Measurements from ENCODE around the gene TRIM63.

TRIM63 gene

GRCh38 chr1:26041401-26041800, 26.0 kb downstream of the TRIM63 start:
- no peak for DNase-seq
- in situ Hi-C loops (cut with HindIII; ENCODE audit: low pct_ligation_motif_present, low pct_unique_long_range_greater_than_20kb, low sequenced_read_pairs), result no loop called here

- in situ Hi-C loops (cut with HindIII; ENCODE audit: low pct_ligation_motif_present, low pct_unique_long_range_greater_than_20kb, low sequenced_read_pairs), result no loop called here
- no peak for DNase-seq
These were observed 28.5 kb downstream of the TRIM63 start for GRCh38 chr1:26038904-26039303.

GRCh38 chr1:26038477-26038876, 29.0 kb downstream of the TRIM63 start:
- in situ Hi-C loops (cut with HindIII; ENCODE audit: low pct_ligation_motif_present, low pct_unique_long_range_greater_than_20kb, low sequenced_read_pairs), result no loop called here
- no peak for DNase-seq

GRCh38 chr1:26037904-26038303, 29.5 kb downstream of the TRIM63 start:
- DNase-seq, result no peak
- in situ Hi-C loops (cut with HindIII; ENCODE audit: low pct_ligation_motif_present, low pct_unique_long_range_greater_than_20kb, low sequenced_read_pairs), result no loop called here

GRCh38 chr1:26036756-26037281, 30.6 kb downstream of the TRIM63 start:
- DNase-seq, result no peak
- in situ Hi-C loops (cut with HindIII; ENCODE audit: low pct_ligation_motif_present, low pct_unique_long_range_greater_than_20kb, low sequenced_read_pairs), result no loop called here

GRCh38 chr1:26035959-26036755, 31.3 kb downstream of the TRIM63 start:
- DNase-seq, result peak; percentile 68
- in situ Hi-C loops (cut with HindIII; ENCODE audit: low pct_ligation_motif_present, low pct_unique_long_range_greater_than_20kb, low sequenced_read_pairs), result no loop called here

GRCh38 chr1:26035203-26035958, 32.0 kb downstream of the TRIM63 start:
- peak; percentile 86 for DNase-seq
- in situ Hi-C loops (cut with HindIII; ENCODE audit: low pct_ligation_motif_present, low pct_unique_long_range_greater_than_20kb, low sequenced_read_pairs), result no loop called here

- in situ Hi-C loops (cut with HindIII; ENCODE audit: low pct_ligation_motif_present, low pct_unique_long_range_greater_than_20kb, low sequenced_read_pairs), result no loop called here
These were observed 32.8 kb downstream of the TRIM63 start for GRCh38 chr1:26034504-26035202.

GRCh38 chr1:26032656-26033357, 34.6 kb downstream of the TRIM63 start:
- in situ Hi-C loops (cut with HindIII; ENCODE audit: low pct_ligation_motif_present, low pct_unique_long_range_greater_than_20kb, low sequenced_read_pairs), result no loop called here
- no peak for DNase-seq

More at GRCh38 chr1:26034504-26035202, 32.8 kb downstream of the TRIM63 start:
- DNase-seq, result peak; percentile 15

GRCh38 chr1:26031611-26032220, 35.7 kb downstream of the TRIM63 start:
- no peak for DNase-seq
- in situ Hi-C loops (cut with HindIII; ENCODE audit: low pct_ligation_motif_present, low pct_unique_long_range_greater_than_20kb, low sequenced_read_pairs), result no loop called here

GRCh38 chr1:26031196-26031595, 36.2 kb downstream of the TRIM63 start:
- no peak for DNase-seq
- in situ Hi-C loops (cut with HindIII; ENCODE audit: low pct_ligation_motif_present, low pct_unique_long_range_greater_than_20kb, low sequenced_read_pairs), result no loop called here

GRCh38 chr1:26029864-26030481, 37.5 kb downstream of the TRIM63 start:
- in situ Hi-C loops (cut with HindIII; ENCODE audit: low pct_ligation_motif_present, low pct_unique_long_range_greater_than_20kb, low sequenced_read_pairs), result no loop called here
- DNase-seq, result no peak

- no peak for DNase-seq
- in situ Hi-C loops (cut with HindIII; ENCODE audit: low pct_ligation_motif_present, low pct_unique_long_range_greater_than_20kb, low sequenced_read_pairs), result no loop called here
These were observed 38.2 kb downstream of the TRIM63 start for GRCh38 chr1:26029054-26029863.

- in situ Hi-C loops (cut with HindIII; ENCODE audit: low pct_ligation_motif_present, low pct_unique_long_range_greater_than_20kb, low sequenced_read_pairs), result no loop called here
- DNase-seq, result no peak
These were observed 38.9 kb downstream of the TRIM63 start for GRCh38 chr1:26028490-26028980.

GRCh38 chr1:26027716-26028489, 39.5 kb downstream of the TRIM63 start:
- in situ Hi-C loops (cut with HindIII; ENCODE audit: low pct_ligation_motif_present, low pct_unique_long_range_greater_than_20kb, low sequenced_read_pairs), result no loop called here
- DNase-seq, result no peak

GRCh38 chr1:26025517-26025916, 41.9 kb downstream of the TRIM63 start:
- in situ Hi-C loops (cut with HindIII; ENCODE audit: low pct_ligation_motif_present, low pct_unique_long_range_greater_than_20kb, low sequenced_read_pairs), result no loop called here
- no peak for DNase-seq
